Endometrium (tissue), 2 donors: ENCODE data around the gene CCL5.
"Not testable (repeated sequence)": the region's sequence is repeated elsewhere in the genome, so short reads cannot be mapped to it uniquely, and the experiment has no call there.

Experiments used
- FAIRE-seq: peaks from 2 replicates; lab custom pipeline; 2012; peaks lifted over from hg19 to GRCh38; lab: Jason Lieb, UNC
- donor health status: control.
- donor health status: control.

Gene CCL5

DNA sequence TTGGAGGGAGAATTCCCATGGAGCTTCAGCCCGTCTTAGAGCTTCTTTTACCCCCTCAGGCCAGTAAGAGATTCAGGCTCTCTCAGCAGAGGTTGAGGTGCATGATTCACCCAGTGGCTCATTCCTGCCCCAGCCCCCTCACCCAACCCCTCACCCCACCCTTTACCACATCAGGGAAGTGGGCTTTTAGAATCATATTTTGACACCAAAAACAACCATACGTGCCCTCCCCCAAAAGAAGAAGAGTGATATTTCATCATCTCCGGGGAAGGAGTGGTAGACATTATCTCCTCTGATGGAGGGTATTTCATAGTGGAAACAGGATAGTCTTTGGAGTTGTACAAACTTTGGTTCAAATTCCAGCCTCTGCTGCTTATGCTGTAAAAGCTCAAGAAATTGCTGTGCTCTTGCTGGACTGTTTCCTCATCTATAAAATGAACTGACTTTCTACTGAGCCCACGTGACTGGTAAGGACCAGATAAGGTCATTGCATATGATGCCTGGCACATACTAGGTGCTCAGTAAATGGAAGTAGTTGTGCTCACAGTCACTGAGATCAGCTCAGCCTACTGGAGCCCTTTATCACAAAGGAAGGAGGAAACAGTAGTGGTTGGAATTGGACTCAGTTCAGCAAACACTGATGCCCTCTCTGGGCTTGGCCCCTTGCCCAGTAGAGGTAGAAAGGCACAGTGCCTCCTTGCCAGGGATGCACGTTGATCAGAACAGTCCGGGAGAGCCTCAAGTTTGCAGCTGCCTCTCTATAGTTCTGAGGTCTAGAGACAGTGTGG, 18.3 kb upstream of the CCL5 start:
- FAIRE-seq = no peak

GRCh38 chr17:35897772-35898171, 17.6 kb upstream of the CCL5 start:
- FAIRE-seq = not testable (repeated sequence)

DNA sequence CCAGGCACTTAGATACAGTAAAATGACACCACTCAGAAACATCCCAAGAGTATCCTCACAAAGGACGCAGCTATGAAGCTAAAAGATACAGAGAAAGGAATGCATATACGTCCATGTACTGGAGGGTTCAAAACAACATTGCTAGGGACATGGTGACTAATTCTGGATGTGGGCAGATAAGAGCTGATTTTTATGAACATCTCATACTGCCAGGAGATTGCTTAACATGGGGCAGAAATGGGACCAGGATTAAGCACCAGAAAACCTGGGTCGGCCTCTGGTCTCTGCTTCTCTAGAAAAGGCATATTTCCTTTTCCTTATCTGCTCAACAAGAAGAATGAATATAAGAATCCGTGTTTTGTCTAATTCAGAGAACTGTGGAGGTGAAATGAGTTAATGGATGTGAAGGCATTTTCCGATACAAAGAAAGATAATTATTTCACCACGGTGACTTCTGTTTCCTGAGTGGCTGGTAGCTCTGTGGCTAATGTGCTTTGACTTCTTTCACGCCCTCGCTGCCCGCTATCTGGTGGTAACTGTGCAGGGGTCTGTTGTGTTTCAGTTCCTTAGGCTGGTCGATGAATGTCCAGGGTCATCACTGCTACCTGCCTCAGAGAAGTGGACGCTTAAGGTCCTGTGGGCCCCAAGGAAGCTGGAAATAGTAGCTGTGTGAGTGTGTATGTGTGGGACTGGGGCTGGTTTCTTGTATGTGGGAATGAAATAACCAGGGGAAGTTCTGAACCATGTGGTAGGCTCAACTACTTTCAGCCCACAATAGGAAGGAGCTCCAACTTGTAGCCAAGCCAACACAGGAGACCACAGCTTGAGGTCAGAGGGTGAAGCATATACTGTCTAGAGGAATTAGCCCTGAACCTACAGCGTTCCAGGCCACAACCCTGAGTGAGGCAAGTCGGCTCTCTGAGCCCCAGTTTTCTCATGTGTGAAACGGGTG, 15.8 kb upstream of the CCL5 start:
- no peak for FAIRE-seq

DNA sequence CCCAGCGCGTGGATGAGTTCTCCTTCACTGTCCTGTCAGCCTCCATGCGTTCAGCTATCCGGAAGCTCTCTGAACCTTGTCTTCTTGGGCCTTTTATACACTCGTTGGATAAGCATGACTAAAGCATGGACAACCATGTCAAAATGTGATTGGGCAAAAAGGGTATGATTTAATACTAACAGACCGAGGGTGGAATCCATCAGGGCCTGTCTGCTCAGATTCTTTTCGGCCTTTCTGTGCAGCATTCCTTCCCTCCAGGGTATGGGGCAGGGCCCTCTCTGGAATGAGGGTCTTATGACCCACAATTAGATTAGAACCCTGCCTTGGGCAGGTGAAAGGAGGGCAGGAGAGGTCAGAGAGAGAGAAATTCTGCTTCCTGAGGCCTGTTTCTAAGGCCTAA, 14.0 kb upstream of the CCL5 start:
- no peak for FAIRE-seq

GRCh38 chr17:35893751-35894150, 13.6 kb upstream of the CCL5 start:
- no peak for FAIRE-seq

DNA sequence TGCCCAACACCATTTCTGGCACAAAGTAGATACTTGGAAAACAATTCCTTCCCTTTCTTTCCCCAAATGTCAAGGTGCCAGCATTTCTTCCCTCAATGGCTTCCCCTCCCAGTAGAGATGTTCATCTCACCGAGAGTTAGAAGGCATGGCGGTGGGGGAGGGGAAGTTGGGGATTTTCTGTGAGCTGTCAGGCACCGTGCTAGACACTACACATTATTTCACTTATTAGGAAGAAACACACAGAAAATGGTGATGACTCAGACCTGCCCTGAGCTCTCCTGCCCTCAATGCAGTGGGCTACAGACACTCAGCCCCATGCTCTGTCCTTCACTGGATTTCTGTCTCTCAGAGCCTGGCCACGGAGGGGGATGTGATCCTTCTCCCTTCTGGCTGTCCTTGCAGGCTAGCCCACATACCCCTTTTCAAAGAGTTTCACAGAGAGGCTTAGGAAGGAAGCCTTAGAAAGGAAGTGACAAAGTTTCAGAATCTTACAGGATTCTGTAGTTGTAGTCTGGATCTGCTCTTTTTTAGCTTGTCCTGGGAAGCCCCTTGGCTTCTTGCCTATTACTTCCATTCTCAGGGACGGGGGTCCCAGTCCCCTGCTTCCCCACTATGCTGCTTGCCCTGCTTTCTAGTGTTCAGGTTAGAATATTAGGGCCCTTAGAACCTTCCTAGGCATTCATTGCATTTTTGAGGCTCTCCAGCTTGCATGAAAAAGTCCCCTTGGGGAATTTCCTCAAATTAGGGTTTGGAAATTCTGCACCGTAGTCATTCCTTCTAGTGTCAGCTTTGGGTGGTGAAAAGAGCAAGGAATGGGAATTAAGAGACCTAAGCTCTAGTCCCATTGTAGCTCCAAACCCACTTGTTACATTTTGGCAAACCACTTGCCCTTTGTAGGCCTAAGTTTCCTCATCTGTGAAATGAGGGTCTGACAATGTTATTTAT, 12.2 kb upstream of the CCL5 start:
- no peak for FAIRE-seq

DNA sequence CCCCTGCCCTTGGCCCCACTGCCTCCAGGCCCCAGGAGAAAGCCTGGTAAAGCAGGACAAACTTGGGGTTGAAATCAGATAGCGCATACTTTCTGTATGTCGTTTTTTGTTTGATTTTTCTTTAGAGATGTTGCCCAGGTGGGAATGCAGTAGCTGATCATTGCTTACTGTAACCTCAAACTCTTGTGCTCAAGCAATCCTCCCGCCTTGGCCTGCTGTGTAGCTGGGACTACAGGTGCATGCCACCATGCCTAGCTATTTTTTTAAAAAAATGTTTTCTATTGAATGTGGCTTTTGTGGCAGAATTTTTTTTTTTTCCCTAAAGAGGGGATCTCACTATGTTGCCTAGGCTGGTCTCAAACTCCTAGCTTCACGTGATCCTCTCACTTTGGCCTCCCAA, 11.1 kb upstream of the CCL5 start:
- no peak for FAIRE-seq

DNA sequence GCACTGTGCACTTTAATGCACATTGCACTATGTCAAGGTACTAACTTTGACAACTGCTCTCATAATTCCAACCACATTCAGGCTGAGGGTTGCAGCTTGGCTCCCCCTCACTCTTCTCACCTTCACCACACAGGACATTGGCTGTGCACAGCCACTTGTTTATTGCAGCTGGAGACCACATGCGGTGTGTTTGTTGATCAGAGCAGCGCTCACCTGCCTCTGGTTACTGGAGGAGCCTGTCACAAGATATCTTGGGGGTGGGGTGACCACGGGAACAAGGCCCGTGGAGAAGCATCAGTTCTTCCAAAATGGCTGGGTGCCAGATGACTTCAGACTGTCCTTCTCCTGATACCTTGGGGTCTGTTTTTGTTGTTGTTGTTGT, 10.6 kb upstream of the CCL5 start:
- FAIRE-seq = no peak

- FAIRE-seq = no peak
Observed at GRCh38 chr17:35889818-35890773, 9.9 kb upstream of the CCL5 start.

- FAIRE-seq = no peak
Observed at GRCh38 chr17:35889241-35889640, 9.1 kb upstream of the CCL5 start.

DNA sequence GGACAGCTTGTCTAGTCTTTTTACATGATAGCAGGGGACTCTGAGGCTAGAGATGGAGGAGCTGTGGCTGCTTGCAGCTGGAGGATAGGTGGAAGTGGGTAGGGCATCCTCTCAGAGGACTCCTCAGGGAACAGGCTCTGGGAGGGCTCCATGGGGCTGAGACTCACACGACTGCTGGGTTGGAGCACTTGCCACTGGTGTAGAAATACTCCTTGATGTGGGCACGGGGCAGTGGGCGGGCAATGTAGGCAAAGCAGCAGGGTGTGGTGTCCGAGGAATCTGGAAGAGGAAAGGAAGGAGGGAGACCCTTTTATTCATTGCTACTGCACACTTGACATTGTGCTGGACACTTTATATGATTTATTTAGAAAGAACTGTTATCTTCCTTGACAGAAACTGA, 1.8 kb downstream of the CCL5 start:
- no peak for FAIRE-seq

DNA sequence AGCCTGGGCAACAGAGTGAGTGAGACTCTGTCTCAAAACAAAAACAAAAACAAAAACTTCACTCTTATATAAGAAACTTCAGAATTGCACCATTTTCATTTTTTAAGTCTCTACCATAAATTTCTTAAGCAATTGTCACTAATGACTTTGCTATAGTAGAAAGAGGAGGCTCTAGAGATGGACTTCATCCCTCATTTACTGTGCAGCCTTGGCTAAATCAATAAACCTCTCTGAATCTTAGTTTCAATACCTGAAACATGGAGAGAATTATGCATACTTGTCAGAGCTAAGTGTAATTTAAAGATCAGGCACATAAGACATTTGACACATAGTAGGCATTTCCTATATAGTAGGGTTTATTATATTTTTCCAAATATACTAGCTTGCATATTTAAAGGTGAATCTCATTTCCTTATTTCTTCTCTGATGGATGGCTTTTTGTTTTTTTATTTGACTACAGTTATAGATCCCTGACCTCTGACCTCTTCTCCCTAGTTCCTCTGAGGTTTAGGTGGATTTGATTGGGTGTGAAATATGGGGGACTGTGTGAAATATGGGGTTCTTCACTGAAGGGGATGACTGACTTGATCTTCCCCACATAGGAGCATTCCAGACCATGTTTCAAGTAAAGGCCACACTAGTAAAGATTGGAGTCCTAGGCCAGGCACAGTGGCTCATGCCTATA, 2.7 kb downstream of the CCL5 start:
- no peak for FAIRE-seq

- FAIRE-seq = no peak
Observed at GRCh38 chr17:35876534-35876933, 3.6 kb downstream of the CCL5 start.

GRCh38 chr17:35875800-35876139, 4.4 kb downstream of the CCL5 start:
- FAIRE-seq = no peak

DNA sequence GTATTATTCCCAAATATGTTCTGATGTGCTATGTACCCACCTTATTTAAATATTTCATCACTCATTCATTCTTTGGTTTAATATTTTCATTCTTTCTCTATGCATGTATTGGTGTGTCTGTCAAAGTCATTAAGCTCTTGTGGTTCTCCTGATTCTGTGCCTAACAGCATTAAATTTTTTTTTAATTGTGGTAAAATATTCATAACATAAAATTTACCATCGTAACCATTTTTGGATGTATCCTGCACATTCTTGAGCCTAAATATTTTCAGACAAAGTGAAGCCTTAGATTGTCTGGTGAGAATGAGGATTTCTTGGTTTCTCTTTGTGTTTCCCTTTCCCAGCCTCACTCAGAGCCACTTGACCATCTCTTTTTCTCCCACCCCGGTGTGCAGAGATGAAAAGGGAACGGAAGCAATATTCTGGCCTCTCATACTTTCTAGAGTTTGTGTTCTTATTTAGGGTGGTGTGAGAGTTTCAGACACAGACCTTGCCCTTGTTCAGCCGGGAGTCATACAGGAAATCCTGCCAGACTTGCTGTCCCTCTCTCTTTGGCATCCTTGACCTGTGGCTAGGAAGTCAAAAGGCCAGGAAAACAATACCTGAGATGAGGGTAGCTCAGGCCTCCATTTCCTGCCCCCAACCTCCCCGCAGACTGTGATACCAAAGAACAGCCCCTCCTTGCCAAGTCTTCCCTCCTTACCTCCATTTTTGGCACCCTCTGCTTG, 4.9 kb downstream of the CCL5 start:
- FAIRE-seq = no peak

GRCh38 chr17:35872196-35872980, 7.8 kb downstream of the CCL5 start:
- FAIRE-seq = no peak

DNA sequence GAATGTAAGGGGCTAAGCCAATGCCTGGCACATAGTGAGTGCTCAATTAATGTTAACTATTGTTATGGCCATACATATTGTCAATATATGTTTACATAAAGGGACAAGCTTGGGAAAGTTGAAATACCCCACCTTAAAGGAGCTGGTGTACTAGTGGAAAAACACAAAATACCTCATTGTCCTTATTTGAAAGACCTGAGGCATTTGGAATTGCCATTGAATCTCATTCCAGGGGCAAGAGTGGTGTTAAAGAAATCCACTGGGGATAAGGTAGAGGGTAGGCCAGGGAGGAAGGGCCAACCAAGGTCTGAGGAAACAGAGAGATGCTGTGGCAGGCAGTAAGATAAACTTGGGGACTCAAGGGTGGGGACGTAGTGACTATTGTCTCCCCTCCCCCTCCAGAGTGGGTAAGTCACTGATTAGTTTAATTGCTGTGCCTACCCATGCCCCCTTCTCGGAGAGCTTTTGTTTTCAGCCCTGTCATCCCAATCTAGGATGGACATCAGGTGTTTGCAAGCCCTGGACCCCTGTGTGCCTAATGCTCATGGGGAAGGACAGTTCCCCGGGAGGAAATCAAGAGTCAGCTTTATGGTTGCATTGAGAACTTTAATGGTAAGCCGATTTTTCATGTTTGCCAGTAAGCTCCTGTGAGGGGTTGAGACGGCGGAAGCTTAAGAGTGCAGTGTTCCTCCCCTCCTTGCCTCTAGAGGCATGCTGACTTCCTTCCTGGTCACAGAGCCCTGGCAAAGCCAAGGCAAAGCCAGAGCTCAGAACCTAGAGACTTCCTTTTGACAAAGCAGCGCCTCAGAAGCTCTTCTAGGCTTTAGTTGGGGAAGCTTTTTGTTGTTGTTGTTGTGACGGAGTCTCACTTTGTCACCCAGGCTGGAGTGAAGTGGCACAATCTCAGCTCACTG, 9.0 kb downstream of the CCL5 start:
- FAIRE-seq = no peak

DNA sequence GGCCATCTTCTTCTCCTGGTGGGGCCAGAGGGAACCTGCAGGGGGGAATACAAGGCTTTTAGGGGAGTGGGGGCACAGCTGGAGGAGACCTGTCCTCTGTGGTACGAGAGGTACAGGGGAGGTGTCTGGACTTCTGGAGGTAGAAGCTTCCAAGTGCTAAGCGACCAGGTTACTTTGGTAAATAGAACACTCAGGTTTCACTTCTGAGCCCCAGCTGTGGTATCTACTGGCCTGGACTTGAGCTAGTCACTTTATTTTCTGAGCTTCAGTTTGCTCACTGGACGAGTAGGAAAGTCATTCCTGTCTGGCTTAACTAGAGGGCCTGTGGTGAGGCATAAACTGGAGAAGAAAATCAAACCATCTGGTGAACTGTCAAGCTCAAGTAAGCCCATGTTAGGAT, 11.4 kb downstream of the CCL5 start, which contains the start of gene HEATR9:
HEATR9 (minus strand) TSS at position 155 of the 400 bp plus-strand sequence; CDS start at position 6, 149 bp downstream.
- no peak for FAIRE-seq
